ENCODE data around the gene PIM2.

GRCh38 chrX:48966796-48967579 is 48.2 kb upstream of the PIM2 start:
- TF ChIP-seq RAD21 (IDR thresholded peaks at IDR 0.05; ENCODE audit: low read length) (no peak), FOXJ3 (CRISPR knock-in tag; IDR thresholded peaks at IDR 0.05) (no peak), GABPA (IDR thresholded peaks at IDR 0.05; ENCODE audit: low read depth) (no peak), POLR2AphosphoS5 (IDR thresholded peaks at IDR 0.05; ENCODE audit: low read depth, low read length) (no peak), CTCF (IDR thresholded peaks at IDR 0.05) (no peak)
